GM18951 (cell line): ENCODE data around the gene BIRC7.

Source experiments
- POLR2A ChIP-seq: IDR thresholded peaks from 4 replicates; pipeline ENCODE4 v1.6.1; 2011; ENCODE audit warnings: mild to moderate bottlenecking; ENCODE audit not compliant: insufficient read length, insufficient read depth; ENCODE audit errors: extremely low read depth
- in situ Hi-C: fragments of 300-500 bp; cut with MboI; formaldehyde crosslinking; loops from one replicate; pipeline ENCODE4 v1.12.0; 2022; ENCODE audit warnings: low sequenced_read_pairs, mixed read lengths, inconsistent platforms; ENCODE audit not compliant: unreplicated experiment

Gene BIRC7

DNA sequence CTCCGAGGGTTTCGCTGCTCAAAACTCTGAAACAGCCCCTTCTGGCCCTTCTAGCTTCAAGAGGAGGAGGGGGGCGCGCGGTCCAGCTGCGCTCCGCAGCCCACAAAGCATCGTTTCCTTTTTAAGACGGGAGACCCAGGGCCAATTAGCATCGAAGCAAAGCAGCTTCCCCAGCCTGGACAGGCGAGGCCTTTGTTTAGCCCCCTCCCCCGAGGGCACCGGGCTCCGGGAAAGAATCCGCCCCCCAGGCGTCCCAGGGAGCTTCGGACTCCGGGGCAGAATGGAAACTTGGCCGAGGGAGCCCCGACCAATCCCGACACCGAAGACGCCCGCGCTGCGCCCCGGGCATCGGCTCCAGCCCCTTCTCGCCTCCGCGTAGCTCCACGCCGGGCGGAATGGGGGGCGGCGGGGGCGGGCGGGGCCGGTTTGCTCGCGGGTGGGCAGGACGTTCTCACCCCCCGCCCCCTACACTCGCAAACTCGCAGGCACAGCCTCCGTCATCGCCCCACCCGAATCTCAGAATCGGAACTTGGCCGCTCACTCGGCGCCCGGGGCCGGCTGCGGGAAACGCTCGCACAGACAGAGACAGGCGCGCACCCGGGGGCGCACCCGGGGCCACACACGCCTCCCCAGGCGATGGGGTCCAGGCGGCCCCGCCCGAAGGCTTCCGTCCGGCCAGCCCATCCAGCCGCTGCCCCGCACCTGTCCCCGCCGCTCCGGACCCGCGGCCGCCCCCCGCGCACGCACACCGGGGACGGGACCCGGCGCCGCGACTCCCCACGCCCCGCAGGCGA lies 17.9 kb downstream of the BIRC7 start:
- in situ Hi-C loops, result no loop called here
- no peak for TF ChIP-seq POLR2A

DNA sequence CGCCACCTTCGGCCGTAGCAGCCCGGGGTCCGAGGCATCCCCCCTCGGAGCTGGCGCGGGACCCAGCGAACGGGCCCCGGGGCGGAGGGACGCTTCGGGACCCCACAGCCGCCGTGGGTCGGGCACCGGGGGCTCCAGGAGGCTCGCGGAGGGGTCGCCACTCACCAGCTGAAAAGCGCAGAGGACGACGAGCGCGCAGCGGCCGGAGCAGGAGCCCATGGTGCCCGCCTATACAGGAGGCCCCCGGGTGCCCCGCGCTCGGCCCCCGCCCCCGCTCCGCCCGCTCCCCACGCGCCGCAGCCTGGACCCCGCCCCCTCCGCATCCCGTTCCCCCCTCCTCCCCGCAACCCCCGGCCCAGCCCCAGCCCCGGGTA lies 18.5 kb downstream of the BIRC7 start, which contains the start of gene NKAIN4:
NKAIN4 (minus strand) TSS at position 232 of the 374 bp plus-strand sequence; CDS start at position 219, 13 bp downstream.
- no peak for TF ChIP-seq POLR2A
- in situ Hi-C loops, result no loop called here

DNA sequence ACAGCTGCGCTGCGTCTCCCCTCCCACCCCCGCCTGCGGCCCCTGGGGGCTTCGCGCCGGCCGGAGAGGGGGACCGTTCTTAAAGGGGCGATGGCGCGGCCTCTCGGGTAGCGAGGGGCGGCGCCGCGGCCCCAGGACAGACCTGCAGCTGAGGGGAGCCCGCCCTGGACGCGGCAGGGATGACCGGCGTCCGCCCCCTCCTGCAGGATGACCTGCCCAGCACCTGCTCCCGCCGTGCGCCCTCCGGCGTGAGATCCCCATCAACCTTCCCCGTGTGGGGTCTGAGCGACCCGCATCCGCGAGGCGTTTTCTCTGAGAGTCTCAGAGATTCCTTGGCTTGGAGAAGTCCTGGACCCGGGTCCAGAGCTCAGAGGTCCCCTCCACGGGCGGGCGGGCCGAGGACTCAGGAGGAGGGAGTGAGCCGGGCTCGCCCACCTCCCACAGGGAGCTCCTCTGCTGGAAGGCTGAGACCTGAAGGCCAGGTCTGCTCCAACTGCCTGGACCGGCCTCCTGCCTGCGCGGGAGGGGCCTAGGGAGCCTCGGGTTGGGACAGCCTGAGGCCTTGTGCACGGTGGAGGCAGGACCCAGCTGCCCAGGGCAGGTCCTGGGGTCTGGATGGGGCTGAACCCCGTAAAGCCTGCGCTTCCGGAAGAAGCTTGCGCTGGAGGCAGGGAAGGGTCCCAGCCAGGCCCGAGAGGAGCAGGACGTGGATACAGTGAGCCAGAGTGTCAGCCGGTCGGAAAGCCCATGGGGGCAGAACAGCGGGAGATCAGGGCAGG lies 19.1 kb downstream of the BIRC7 start:
- in situ Hi-C loops, result no loop called here
- no peak for TF ChIP-seq POLR2A

DNA sequence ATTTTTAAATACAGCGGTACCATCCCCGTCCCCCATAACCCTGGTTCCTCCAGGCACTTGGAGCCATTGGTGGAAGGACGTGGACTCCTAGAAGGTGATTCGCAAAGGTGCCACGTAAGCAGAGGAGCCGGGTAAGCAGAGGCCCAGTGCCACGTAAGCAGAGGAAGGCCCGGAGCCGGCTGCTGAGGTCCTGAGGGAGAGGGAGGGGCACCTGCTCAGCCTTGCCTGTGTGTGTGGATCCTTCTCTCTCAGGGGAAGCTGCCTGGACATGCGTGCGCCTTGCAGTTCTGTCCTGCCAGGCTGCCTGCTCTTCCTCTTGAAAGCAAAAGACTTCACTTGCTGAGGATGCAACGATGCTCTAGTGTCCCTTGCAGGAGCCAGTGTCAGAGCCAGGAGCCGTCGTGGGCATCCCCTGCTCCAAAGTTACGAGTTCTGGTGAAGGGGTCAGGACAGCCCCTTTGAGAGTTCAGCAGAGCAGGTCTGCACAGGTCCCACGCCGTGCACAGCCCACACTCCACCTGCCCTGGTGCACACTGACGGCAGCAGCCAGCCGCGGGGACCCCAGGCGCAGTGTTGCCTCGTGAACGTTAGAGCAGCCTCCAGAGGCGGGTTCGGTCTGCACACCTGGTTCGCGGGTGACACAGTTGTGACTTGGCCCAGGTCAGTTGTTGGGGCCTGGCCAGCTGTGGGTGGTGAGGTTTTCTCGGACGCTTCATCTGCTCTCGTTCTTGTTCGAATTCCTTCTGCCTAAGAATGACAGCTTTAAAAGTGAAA lies 20.4 kb downstream of the BIRC7 start:
- in situ Hi-C loops, result no loop called here
- TF ChIP-seq POLR2A, result no peak

DNA sequence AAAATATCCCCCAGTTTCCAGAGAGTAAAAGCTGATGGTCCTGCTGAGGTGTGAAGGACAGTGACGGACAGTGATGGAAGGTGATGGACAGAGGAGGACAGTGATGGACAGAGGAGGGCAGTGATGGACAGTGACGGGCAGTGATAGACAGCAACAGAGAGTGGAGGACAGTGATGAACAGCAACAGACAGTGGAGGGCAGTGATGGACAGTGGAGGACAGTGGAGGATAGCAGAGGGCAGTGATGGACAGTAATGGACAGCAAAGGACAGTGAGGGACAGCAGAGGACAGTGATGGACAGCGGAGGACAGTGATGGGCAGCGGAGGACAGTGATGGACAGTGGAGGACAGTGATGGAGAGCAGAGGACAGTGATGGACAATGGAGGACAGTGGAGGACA lies 21.2 kb downstream of the BIRC7 start:
- in situ Hi-C loops, result no loop called here
- TF ChIP-seq POLR2A, result no peak

DNA sequence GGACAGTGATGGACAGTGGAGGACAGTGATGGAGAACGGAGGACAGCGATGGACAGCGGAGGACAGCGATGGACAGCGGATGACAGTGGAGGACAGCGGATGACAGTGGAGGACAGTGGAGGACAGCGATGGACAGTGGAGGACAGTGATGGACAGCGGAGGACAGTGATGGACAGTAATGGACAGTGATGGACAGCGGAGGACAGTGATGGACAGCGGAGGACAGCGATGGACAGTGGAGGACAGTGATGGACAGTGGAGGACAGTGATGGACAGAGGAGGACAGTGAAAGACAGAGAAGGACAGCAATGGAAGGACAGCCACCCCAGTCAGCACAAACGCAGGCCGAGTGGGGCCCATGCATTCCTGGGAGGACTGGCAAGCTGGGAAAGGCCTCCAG lies 21.9 kb downstream of the BIRC7 start:
- in situ Hi-C loops, result no loop called here
- TF ChIP-seq POLR2A, result no peak

DNA sequence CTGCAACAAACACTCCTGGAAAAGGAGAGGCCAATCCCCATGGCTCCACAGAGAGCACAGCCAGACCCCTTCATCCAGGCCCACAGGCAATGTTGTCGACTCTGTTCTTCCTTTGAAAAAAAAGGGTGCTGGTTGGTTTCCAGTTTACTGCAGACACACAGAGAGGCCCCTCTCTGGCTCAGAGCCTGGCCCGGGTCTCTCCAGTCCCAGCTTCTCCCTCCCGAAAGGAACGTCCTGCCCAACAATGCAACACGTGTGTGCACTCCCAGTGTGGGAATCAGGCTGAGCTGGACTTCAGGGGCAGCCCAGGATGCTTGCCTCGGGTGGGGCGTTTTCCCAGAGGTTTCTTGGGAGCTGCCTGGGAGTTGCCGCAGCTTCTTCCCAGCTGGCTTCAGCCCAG lies 23.1 kb downstream of the BIRC7 start:
- no peak for TF ChIP-seq POLR2A
- in situ Hi-C loops, result no loop called here

DNA sequence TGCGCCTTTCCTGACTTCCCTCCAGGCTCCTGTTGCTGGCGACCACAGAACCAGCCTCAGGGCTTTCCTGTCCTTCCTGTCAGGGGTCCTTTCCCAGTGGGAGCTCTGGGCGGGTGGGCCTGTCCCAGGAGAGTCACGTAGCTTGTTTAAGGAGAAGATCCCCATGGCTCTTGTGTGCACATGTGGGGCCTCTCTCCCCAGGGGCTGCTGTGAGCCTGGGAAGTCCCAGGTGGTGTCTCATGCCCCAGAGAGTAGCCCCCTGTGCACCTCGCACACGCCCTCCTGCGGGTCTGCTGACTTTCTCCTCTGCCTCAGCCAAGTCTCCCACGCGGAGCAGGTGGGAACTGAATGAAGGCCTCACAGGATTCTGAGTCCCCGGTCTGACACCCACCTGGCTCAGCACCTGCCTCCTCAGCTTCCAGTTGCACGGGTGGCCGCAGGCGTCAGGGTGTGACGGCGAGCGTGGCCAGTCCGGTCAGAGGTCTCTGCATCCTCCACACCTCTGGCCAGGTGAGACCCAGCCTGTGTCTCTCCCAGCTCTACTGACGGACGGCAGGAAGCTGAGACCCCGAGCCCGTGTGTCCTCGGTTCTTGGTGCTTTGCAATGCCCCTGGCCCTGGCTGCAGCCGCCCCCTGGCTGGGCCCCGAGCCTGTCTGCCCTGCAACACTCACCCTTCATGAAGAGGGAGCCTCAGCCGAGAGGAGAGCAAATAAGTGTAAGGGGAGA lies 24.2 kb downstream of the BIRC7 start:
- in situ Hi-C loops, result no loop called here
- TF ChIP-seq POLR2A, result no peak

DNA sequence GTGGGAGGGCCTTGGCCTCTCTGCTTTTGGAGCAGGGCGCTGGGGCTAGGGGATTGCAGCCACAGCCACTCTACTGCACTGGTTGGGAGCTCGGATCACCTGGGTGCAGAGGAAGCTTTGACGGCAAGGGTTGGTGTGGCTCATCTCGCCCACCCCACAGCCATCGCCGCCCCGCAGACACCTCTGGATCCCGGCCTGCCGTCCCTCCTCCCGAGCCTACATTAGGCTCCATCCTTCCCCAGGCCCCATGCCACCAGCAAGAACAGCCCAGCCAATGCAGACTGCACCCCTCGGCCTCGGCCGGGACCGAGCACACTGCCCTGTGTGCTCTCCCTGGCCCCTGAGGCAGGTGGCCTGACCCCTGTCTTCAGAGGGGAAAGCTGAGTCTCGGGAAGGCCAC lies 24.8 kb downstream of the BIRC7 start:
- TF ChIP-seq POLR2A, result no peak
- in situ Hi-C loops, result no loop called here

DNA sequence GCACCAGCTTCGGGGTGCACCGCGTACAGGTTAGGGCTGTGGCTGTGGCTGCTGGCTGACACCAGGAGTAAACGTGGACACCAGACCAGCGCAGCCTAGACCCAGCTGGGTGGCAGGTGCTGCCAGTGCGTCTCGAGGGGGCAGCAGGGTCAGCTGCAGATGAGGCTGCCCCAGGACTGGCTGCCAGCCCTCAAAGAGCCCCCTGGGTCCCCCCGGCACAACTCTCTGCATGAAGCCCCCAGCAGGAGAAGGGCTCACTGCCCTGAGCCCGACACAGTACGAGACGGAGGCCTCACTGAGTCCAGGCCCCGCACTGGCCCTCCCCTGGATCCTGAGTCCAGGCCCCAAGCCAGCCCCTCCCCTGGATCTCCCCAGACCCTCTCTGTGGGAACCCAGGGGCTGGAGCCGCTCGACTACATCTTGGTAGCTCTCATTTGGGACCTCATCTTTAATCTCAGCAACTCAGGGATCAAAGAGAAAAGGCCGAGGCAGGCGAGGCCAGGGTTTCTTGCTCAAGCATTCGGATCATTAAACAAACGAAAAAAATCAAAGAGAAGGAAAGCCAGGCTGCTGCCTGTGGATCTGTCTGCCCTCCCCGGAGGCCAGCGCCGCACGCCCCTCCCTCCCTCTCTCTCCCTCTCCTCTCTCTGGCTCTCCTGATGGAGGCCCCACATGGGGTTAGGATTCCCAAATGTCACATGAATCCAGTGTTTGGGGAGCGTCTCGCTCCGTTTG lies 25.5 kb downstream of the BIRC7 start:
- in situ Hi-C loops, result no loop called here
- no peak for TF ChIP-seq POLR2A

DNA sequence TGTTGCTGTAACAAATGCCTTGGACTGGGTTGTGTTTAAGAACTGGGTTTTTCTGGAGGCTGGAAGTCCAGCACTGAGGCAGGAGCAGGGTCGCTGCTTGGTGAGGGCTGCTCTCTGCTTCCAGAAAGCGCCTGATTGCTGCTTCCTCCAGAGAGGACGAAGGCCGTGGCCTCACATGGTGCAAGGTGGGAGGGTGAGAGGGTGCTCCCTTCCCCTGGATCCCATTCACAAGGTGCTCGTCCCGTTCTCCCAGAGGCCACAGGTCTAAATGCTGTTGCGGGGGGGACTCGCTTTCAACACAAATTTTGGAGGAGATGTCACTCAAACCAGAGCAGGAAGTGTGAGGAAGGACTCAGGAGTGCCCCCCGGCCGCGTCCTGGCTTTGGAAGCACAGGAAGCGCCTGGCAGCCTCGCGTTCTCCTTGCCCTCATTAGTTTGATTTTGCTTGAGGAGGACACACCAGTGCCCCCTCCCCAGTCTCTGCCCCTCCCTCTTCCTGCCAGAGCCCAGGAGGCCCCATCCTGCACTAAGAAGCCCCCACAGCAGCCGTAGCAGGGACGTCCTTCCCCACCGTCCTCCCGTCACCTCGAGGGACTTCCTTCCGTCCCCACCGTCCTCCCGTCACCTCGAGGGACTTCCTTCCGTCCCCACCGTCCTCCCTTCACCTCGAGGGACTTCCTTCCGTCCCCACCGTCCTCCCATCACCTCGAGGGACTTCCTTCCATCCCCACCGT lies 26.3 kb downstream of the BIRC7 start:
- no peak for TF ChIP-seq POLR2A
- in situ Hi-C loops, result no loop called here

DNA sequence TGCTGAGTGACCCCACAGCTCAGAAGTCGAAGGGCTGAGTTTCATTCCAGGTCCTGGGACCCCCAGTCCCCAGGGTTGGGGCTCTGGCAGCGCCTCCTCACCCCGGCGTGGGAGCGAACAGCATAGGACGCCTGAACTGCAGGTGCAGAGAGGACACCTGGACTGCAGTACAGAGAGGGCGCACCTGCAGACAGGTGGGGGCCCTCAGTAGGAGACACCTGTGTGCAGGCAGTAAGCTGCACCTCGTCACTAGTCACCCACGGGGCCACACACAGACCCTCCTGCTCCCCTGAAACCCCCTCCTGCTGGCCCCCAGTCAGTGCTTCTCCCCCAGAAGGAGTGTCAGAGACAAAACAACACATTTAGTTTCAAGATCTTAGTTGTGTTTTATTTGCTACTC lies 27.1 kb downstream of the BIRC7 start:
- in situ Hi-C loops, result no loop called here
- no peak for TF ChIP-seq POLR2A

DNA sequence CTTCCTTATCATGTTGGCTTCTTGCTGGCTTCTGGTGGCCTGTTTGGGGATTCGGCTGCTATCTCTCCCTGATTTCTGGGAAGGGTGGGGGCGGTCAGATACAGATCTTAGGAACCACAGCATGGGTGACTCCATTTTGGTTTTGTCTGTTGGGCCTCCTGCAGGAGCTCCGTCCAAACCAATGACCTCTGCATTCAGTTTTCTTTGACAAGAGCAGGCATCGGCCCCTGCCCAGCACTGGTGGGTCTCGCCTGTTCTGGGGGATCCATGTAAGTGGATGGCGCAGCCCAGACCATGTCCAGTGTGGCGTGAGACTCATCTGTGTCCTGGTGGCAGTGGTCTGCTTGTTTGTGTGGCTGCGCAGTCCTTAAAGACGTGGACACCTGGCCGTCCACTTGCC lies 28.3 kb downstream of the BIRC7 start:
- no peak for TF ChIP-seq POLR2A
- in situ Hi-C loops, result no loop called here
